ENCODE data around the gene USH2A. TPM values are rescaled to one million over a fixed set of nuclear protein-coding genes. Genes with fewer than 3 reads are reported as not detected.

Gene USH2A
- total RNA-seq, 2 experiments from 2014 or later, result not detected

DNA sequence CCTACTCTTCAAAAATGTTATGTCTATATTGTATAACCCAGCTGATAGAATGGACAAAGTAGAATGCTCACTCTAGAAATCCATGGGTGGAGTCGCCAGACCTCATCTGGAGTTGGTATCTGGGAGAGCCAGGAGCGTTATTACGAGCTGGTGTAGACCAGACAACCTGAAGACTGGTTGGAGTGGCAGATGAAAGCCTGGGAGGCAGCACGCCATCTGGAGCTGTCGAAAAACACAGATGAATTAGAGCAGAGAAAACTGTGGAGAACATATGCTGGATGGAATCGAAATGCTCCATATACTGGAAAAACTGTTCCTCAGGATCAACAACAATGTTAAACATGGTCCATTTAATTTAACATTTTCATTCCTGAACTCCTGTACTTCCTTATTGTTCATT is 522.6 kb downstream of the USH2A start:
- Mint-ChIP-seq H3K9me3 (peaks cover 9% of the 10 kb centered on the region), H3K27ac (no peak overlapping the region)
- intact Hi-C loops (cut with micrococcal nuclease), result no loop called here

DNA sequence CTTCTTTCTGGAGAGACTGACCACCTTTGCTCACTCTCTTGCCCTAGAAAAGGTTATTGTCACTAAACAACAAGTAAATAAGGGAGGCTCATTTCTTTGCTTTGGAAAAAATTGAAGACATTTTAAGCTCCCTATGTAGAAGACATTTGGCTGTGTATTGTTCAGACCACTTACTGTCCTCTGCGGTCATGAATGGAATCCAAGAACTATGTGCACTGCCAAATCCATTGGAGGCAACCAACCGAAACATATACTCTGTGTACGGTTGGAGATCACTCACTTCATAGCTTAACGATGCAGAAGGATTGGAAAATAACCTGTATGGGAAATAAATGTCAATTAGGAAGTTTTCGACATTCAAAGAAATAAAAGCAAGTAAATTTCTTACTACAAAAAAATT is 523.3 kb downstream of the USH2A start:
- H3K27ac Mint-ChIP-seq, result no peak overlapping the region

More for the DNA sequence above, 522.6 kb downstream of the USH2A start:
- ChIA-PET POLR2A (no interaction called here), CTCF (no interaction called here)
- DNase-seq, result no peak
- Mint-ChIP-seq H3K4me1 (ENCODE audit: low read depth) (no peaks in the 10 kb centered on the region), H3K4me3 (no peak overlapping the region), H3K27me3 (no peaks in the 10 kb centered on the region), H3K36me3 (no peaks in the 10 kb centered on the region)

DNA sequence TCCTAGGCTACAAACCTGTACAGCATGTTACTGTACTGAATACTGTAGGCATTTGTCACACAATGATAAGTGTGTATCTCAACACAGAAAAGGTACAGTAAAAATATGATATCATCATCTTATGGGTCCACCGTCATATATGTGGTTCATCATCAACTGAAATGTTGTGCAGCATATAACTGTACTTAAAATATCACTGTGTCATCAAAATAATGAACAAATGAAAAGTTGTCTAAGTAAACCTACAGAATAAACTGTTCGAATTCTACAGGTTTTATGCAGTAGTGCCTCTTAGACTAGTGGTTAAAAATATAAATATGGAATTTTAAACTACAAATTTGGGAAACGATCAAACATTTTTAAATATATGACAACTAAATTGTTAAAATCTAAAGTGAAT is 527.4 kb downstream of the USH2A start:
- intact Hi-C loops (cut with micrococcal nuclease), result no loop called here
- Mint-ChIP-seq H3K9me3 (no peaks in the 10 kb centered on the region), H3K36me3 (no peaks in the 10 kb centered on the region), H3K4me3 (no peak overlapping the region), H3K27ac (no peak overlapping the region), H3K4me1 (ENCODE audit: low read depth) (no peaks in the 10 kb centered on the region), H3K27me3 (no peaks in the 10 kb centered on the region)
- ChIA-PET POLR2A (no interaction called here), CTCF (no interaction called here)
- no peak for DNase-seq

More for the DNA sequence above, 523.3 kb downstream of the USH2A start:
- Mint-ChIP-seq H3K4me1 (ENCODE audit: low read depth) (no peaks in the 10 kb centered on the region), H3K36me3 (no peaks in the 10 kb centered on the region), H3K4me3 (no peak overlapping the region), H3K27me3 (no peaks in the 10 kb centered on the region), H3K9me3 (peaks cover 9% of the 10 kb centered on the region)
- intact Hi-C loops (cut with micrococcal nuclease), result no loop called here
- no peak for DNase-seq
- ChIA-PET CTCF (no interaction called here), POLR2A (no interaction called here)

DNA sequence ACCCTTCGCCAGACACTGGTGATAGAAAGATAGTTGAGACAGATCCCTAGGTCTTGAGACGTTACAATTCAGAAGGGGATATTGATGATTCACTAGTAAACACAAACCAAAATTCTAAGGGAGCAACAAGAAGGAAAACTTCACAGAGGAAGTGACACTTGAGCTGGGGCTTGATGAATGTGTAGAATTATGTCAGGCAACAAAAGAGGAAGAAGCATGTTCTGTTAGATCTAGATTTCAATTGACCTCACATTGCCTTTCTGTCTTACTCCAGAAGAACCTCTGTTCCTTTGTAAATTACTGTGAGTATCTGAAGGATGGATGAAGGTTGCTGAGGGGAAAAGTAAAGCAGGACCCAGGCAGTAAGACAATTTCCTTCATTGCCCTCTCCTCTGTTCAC is 528.0 kb downstream of the USH2A start:
- Mint-ChIP-seq H3K4me1 (ENCODE audit: low read depth) (no peaks in the 10 kb centered on the region), H3K27me3 (no peaks in the 10 kb centered on the region), H3K27ac (no peak overlapping the region), H3K9me3 (no peaks in the 10 kb centered on the region), H3K4me3 (no peak overlapping the region), H3K36me3 (no peaks in the 10 kb centered on the region)
- ChIA-PET CTCF (no interaction called here), POLR2A (no interaction called here)
- intact Hi-C loops (cut with micrococcal nuclease), result no loop called here
- DNase-seq, result no peak

DNA sequence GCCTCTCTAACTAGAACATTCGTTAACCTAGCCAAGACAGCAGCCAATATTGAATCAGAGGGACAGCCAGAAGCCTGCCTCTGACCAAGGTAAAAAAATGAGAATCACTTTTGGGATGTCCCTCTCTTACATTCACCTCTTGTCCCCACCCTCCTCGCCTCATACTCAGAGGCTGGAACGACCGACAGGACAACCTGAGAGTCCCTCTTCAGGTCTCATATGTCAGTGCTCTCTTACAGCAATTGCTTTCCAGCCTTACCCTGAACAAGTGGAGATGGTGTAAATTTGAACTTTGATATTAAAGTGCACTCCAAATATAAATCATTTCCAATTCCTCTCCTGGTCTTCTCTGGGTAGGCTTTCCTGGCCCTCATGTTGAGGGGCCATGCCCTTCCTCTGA is 528.6 kb downstream of the USH2A start:
- H3K4me3 Mint-ChIP-seq, result no peak overlapping the region
- CTCF ChIA-PET, result no interaction called here

DNA sequence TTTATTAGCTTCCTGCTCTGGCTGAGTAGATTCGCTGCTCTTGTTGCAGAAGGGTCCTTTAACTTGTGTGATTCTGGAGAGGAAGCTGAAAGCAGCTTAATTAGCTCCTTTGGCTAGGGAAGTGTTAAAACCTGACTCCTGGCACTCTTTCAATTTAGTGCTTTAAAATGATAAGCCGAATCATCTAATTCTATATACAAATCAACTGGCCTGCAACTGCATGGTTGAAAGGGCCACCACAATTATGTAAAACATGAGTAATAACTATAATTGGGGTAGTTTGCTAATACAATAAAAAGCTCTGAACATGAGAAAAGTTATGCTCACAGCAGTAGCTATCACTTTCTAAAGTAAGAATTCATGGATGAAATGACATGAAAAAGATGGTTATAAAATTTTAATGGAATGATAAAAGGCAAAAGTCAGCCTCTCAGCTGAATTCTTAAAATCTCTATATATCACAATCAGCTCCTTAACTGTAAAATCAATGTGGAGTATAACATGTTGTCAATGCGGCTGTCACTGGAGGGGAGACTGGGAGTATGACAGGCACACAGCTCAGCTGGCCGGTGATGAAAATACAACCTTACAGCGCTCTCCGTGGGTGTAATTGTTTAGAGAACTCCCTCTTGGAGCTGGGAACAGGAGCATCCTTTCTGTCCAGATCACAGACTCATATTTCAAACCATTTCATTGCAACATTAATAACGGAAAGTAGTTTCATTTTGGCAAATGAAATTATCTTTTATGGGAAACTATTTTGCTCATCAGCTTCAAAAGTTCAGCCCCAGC is 531.8 kb downstream of the USH2A start:
- CTCF ChIA-PET, result no interaction called here
- Mint-ChIP-seq H3K36me3 (no peaks in the 10 kb centered on the region), H3K27ac (no peak overlapping the region), H3K4me1 (ENCODE audit: low read depth) (no peaks in the 10 kb centered on the region), H3K4me3 (no peak overlapping the region), H3K27me3 (no peaks in the 10 kb centered on the region), H3K9me3 (no peaks in the 10 kb centered on the region)
- intact Hi-C loops (cut with micrococcal nuclease), result no loop called here
- no peak for DNase-seq
- POLR2A ChIA-PET, result no interaction called here

More for the DNA sequence above, 528.6 kb downstream of the USH2A start:
- Mint-ChIP-seq H3K27ac (no peak overlapping the region), H3K27me3 (no peaks in the 10 kb centered on the region), H3K4me1 (ENCODE audit: low read depth) (no peaks in the 10 kb centered on the region), H3K36me3 (no peaks in the 10 kb centered on the region), H3K9me3 (no peaks in the 10 kb centered on the region)
- intact Hi-C loops (cut with micrococcal nuclease), result no loop called here
- no peak for DNase-seq
- POLR2A ChIA-PET, result no interaction called here

DNA sequence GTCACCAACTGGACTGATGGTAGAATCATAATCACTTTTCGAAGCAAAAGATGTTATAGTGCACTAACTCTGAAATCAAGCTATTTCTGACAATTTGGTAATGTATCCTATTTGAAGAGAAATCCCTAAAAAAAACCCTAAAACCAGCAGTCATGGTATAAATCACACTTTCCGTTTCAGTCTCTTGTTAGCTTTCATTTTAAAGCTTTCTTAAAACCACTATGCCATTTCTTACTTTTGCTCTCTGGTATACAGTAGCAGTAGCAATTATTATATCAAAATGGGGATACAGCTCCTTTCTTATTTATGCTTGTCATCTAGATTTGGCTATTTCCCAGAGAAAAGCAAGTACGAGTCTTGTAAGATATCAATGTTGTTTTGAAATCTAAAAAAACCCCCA is 532.8 kb downstream of the USH2A start:
- intact Hi-C loops (cut with micrococcal nuclease), result no loop called here
- Mint-ChIP-seq H3K27ac (no peak overlapping the region), H3K9me3 (no peaks in the 10 kb centered on the region), H3K4me3 (no peak overlapping the region), H3K4me1 (ENCODE audit: low read depth) (no peaks in the 10 kb centered on the region), H3K27me3 (no peaks in the 10 kb centered on the region), H3K36me3 (no peaks in the 10 kb centered on the region)
- ChIA-PET POLR2A (no interaction called here), CTCF (no interaction called here)
- DNase-seq, result no peak

DNA sequence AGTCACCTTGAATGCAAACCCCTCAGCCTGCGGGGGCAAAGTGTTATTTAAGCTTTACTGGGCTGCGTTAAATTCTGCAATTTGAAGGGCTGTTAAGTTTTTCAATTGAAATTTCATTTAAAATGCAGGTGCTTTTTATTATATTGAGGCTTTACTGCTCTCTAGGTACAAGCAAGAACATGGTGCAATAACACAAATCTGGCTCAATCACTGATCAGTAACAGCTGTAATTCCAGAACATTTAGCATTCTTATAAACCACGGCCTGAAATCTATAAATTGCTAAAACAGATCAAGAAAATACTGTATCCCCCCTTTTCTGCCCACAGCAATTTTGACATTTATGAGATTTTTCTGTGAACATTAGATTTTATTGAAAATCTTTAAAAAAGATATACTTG is 533.4 kb downstream of the USH2A start:
- Mint-ChIP-seq H3K4me1 (ENCODE audit: low read depth) (no peaks in the 10 kb centered on the region), H3K4me3 (no peak overlapping the region), H3K27me3 (no peaks in the 10 kb centered on the region), H3K9me3 (no peaks in the 10 kb centered on the region), H3K36me3 (no peaks in the 10 kb centered on the region), H3K27ac (no peak overlapping the region)
- CTCF ChIA-PET, result no interaction called here
- POLR2A ChIA-PET, result no interaction called here
- no peak for DNase-seq
- intact Hi-C loops (cut with micrococcal nuclease), result no loop called here

DNA sequence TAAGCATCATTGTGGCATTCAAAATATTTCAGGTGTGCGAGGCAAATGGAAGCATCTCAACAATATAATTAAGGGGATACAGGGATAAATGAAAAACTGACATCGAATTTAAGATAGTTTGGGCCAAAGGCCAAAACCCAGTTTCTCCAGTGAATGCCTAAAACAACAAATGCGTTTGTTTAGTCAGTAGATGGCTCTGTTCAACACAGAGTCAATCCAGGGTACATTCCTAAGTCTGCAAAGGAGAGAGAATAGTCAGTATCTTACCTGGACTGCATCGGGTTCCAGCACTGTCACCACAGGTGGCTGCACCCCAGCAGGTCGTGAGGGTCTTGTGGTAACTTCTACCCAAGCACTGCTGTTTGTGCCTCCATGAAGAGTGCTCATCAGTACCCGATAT is 535.1 kb downstream of the USH2A start:
- Mint-ChIP-seq H3K36me3 (no peaks in the 10 kb centered on the region), H3K27ac (no peak overlapping the region), H3K4me3 (no peak overlapping the region), H3K27me3 (no peaks in the 10 kb centered on the region), H3K4me1 (ENCODE audit: low read depth) (no peaks in the 10 kb centered on the region), H3K9me3 (no peaks in the 10 kb centered on the region)
- intact Hi-C loops (cut with micrococcal nuclease), result no loop called here
- POLR2A ChIA-PET, result no interaction called here
- CTCF ChIA-PET, result no interaction called here
- DNase-seq, result no peak

DNA sequence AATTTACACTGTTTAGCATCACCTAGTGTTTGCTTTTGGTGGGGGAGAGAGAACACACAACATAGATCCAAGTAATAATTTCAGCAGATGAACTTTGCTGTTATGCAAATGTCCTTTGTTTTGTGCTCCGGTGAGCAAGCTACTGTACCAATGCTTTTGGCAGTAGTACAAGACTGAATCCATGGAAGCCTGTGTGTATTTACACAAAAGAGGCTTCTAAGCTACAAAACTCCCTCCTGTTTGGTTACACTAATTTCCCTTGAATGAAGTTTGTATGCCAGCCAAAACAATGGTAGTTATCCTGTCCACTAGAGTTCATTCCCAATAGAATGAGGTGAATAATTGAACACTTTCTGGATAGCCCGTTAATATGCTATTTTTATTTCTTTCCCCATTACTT is 535.6 kb downstream of the USH2A start:
- Mint-ChIP-seq H3K27ac (no peak overlapping the region), H3K9me3 (no peaks in the 10 kb centered on the region), H3K36me3 (no peaks in the 10 kb centered on the region), H3K27me3 (no peaks in the 10 kb centered on the region), H3K4me1 (ENCODE audit: low read depth) (no peaks in the 10 kb centered on the region), H3K4me3 (no peak overlapping the region)
- intact Hi-C loops (cut with micrococcal nuclease), result no loop called here
- DNase-seq, result no peak
- CTCF ChIA-PET, result no interaction called here
- POLR2A ChIA-PET, result no interaction called here

DNA sequence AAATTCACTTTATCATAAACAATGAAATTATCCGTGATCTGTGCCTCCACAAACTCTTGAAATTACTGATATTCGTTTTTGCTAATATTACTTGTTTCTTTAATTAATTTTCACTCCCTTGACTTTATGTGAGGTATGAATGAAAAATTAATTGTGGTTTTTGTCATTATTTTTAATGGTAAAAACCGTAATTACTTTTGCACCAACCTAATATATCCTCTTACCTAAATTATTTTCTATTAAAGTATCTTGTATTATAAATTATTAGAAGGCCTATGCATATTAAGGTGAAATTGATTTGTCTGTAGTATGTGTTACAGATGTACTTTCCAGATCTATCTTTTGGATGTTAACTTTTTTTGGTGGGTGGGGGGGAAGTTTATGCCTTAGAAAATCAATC is 540.2 kb downstream of the USH2A start:
- no peaks in the 10 kb centered on the region for H3K36me3 Mint-ChIP-seq
- no peak for DNase-seq
- H3K4me3 Mint-ChIP-seq, result no peak overlapping the region
- H3K27ac Mint-ChIP-seq, result no peak overlapping the region
- ChIA-PET CTCF (no interaction called here), POLR2A (no interaction called here)
- H3K4me1 Mint-ChIP-seq (ENCODE audit: low read depth), result no peaks in the 10 kb centered on the region
- no peaks in the 10 kb centered on the region for H3K9me3 Mint-ChIP-seq
- H3K27me3 Mint-ChIP-seq, result no peaks in the 10 kb centered on the region
- intact Hi-C loops (cut with micrococcal nuclease), result no loop called here

DNA sequence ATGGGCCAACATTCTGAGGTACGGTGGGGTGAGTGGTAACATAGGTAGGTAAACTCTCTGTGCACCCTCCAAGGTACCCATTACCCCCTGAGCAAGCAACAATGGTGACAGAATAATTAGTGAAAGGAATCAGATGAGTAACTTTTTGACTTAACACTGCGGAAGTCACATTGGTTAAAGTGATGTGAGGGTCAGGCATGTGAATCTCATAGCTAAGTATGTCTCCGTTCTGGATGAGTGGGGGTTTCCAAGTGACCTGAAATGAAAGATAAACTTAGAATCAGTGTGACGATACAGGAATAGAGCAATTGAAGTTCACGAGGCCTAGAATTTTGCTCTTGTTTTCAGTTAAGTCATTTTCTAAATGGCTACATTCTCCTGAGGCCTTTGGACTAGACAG is 544.4 kb downstream of the USH2A start:
- H3K27ac Mint-ChIP-seq, result no peak overlapping the region
- POLR2A ChIA-PET, result no interaction called here
- intact Hi-C loops (cut with micrococcal nuclease), result no loop called here
- H3K27me3 Mint-ChIP-seq, result no peaks in the 10 kb centered on the region
- CTCF ChIA-PET, result no interaction called here
- H3K4me3 Mint-ChIP-seq, result no peak overlapping the region
- no peaks in the 10 kb centered on the region for H3K4me1 Mint-ChIP-seq (ENCODE audit: low read depth)
- H3K9me3 Mint-ChIP-seq, result no peaks in the 10 kb centered on the region
- DNase-seq, result no peak
- no peaks in the 10 kb centered on the region for H3K36me3 Mint-ChIP-seq

DNA sequence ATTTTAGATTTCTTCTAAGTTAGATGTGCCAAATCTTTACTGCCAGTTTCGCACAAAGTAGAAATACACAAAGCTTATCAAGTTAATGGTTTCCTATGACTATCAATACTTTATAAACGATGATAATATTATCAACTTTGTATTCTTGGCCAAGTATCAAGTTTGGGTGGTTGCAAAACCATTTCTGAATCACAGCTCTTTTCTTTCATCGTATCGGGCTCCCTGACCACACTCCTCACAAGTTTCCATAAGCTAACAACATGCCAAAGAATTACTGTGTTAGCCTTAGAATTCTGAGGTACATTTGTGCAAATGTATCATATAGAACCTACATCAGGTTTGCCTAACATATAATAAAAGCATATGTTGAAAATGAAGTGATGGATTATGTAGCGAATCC is 545.1 kb downstream of the USH2A start:
- ChIA-PET CTCF (no interaction called here), POLR2A (no interaction called here)
- Mint-ChIP-seq H3K27ac (no peak overlapping the region), H3K4me3 (no peak overlapping the region), H3K27me3 (no peaks in the 10 kb centered on the region), H3K9me3 (no peaks in the 10 kb centered on the region), H3K36me3 (no peaks in the 10 kb centered on the region), H3K4me1 (ENCODE audit: low read depth) (no peaks in the 10 kb centered on the region)
- DNase-seq, result no peak
- intact Hi-C loops (cut with micrococcal nuclease), result no loop called here

Measured in activated CD4-positive, alpha-beta memory T cell treated with anti-CD3 and anti-CD28 coated beads for 36 hours (primary cell).